ENCODE data around the gene TMC7. TPM values are rescaled to one million over a fixed set of nuclear protein-coding genes. Genes with fewer than 3 reads are reported as not detected.

TMC7 gene
- total and polyA plus RNA-seq, 9 donors: 0.15 to 1.1 (median 0.35) TPM; not detected in 1

GRCh38 chr16:18969050-18969854 lies 14.5 kb upstream of the TMC7 start:
- Histone ChIP-seq H3K9me3 (no peaks in the 10 kb centered on the region), H3K4me1 (ENCODE audit: insufficient read depth) (no peaks in the 10 kb centered on the region), H3K4me3 (no peak overlapping the region), H3K27me3 (no peaks in the 10 kb centered on the region), H3K27ac (no peak overlapping the region), H3K36me3 (no peaks in the 10 kb centered on the region)
- intact Hi-C loops (cut with DNase I): loop anchor here in 1 of 4 donors (5.0 kb wide), 1 partner anchor 167 kb away; the partner anchor contains the start of gene ARL6IP1
- DNase-seq: peak; percentile 67 to 88 (median 83)
- WGBS, 3 donors: 18 to 21% (median 19%) methylated on average over 18 of the region's 18 CpGs
- peak; percentile 64 to 86 (median 67) for TF ChIP-seq CTCF (IDR thresholded peaks at IDR 0.05)
- TF ChIP-seq POLR2A (IDR thresholded peaks at IDR 0.05): no peak
- TF ChIP-seq EP300 (IDR thresholded peaks at IDR 0.05): no peak

- Histone ChIP-seq H3K4me3 (no peak overlapping the region), H3K27me3 (no peaks in the 10 kb centered on the region), H3K9me3 (no peaks in the 10 kb centered on the region), H3K27ac (no peak overlapping the region), H3K4me1 (ENCODE audit: insufficient read depth) (no peaks in the 10 kb centered on the region), H3K36me3 (no peaks in the 10 kb centered on the region)
- no peak for TF ChIP-seq EP300 (IDR thresholded peaks at IDR 0.05)
- no peak for TF ChIP-seq POLR2A (IDR thresholded peaks at IDR 0.05)
- no peak for TF ChIP-seq CTCF (IDR thresholded peaks at IDR 0.05)
- WGBS, 3 donors: 69 to 78% (median 72%) methylated on average over 4 of the region's 4 CpGs
- DNase-seq: no peak
- intact Hi-C loops (cut with DNase I): loop anchor here in 1 of 4 donors (5.0 kb wide), 1 partner anchor 168 kb away; the partner anchor contains the start of gene ARL6IP1
Measured at GRCh38 chr16:18969855-18970240, 13.9 kb upstream of the TMC7 start.

- no peak overlapping the region for H3K27ac ChIP-seq
- intact Hi-C loops (cut with DNase I): loop anchor here in 1 of 4 donors (5.0 kb wide), 1 partner anchor 97 kb away; no protein-coding TSS in a partner anchor
- H3K4me3 ChIP-seq: no peak overlapping the region
- WGBS, 3 donors: 38 to 53% (median 46%) methylated on average over 3 of the region's 3 CpGs
- no peaks in the 10 kb centered on the region for H3K27me3 ChIP-seq
- no peak for DNase-seq
- H3K4me1 ChIP-seq (ENCODE audit: insufficient read depth): no peaks in the 10 kb centered on the region
- H3K9me3 ChIP-seq: no peaks in the 10 kb centered on the region
- TF ChIP-seq CTCF (IDR thresholded peaks at IDR 0.05) (no peak), POLR2A (IDR thresholded peaks at IDR 0.05) (no peak), EP300 (IDR thresholded peaks at IDR 0.05) (no peak)
- no peaks in the 10 kb centered on the region for H3K36me3 ChIP-seq
Measured at GRCh38 chr16:18975109-18975508, 8.6 kb upstream of the TMC7 start.

- Histone ChIP-seq H3K27me3 (no peaks in the 10 kb centered on the region), H3K27ac (no peak overlapping the region), H3K36me3 (no peaks in the 10 kb centered on the region), H3K9me3 (no peaks in the 10 kb centered on the region), H3K4me1 (ENCODE audit: insufficient read depth) (no peaks in the 10 kb centered on the region), H3K4me3 (no peak overlapping the region)
- TF ChIP-seq CTCF (IDR thresholded peaks at IDR 0.05): no peak
- TF ChIP-seq EP300 (IDR thresholded peaks at IDR 0.05): no peak
- no peak for TF ChIP-seq POLR2A (IDR thresholded peaks at IDR 0.05)
- 35 to 52% (median 40%) methylated on average over 2 of the region's 2 CpGs for WGBS, 3 donors
- intact Hi-C loops (cut with DNase I): loop anchor here in 1 of 4 donors (5.0 kb wide), 1 partner anchor 92 kb away; no protein-coding TSS in a partner anchor
- DNase-seq: no peak
Measured at GRCh38 chr16:18979936-18980335, 3.8 kb upstream of the TMC7 start.

All from ovary (tissue), 9 donors.